Measurements from ENCODE around the gene RAPGEF3.

DNA sequence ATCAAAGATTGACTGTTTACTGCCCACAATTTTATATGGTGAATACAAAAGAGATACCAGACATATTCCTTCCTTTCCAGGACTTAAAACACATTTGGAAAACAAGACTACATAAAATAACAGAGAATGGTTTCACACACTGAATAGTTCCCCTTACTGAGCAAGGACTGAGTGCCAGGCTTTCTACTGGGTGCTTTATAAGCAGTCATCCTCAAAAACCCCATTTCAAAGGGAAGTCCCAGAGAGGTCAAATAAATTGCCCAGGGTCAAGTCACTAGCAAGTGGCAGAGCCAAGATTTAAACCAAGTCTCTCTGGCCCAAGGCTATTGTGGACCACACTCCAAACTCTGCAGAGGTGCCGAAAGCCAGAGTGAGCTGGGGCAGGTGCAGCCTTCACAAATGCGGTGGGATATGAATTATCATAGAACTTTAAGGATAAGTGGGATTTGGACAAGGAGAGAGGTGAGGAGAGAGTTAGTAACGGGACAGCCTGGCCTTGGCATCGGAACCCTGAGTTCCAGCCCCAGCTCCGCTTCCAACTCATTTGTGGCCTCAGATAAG, 43.8 kb downstream of the RAPGEF3 start:
- TF ChIP-seq, protein P1, sequence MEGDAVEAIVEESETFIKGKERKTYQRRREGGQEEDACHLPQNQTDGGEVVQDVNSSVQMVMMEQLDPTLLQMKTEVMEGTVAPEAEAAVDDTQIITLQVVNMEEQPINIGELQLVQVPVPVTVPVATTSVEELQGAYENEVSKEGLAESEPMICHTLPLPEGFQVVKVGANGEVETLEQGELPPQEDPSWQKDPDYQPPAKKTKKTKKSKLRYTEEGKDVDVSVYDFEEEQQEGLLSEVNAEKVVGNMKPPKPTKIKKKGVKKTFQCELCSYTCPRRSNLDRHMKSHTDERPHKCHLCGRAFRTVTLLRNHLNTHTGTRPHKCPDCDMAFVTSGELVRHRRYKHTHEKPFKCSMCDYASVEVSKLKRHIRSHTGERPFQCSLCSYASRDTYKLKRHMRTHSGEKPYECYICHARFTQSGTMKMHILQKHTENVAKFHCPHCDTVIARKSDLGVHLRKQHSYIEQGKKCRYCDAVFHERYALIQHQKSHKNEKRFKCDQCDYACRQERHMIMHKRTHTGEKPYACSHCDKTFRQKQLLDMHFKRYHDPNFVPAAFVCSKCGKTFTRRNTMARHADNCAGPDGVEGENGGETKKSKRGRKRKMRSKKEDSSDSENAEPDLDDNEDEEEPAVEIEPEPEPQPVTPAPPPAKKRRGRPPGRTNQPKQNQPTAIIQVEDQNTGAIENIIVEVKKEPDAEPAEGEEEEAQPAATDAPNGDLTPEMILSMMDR (IDR thresholded peaks at IDR 0.05): no peak
- TF ChIP-seq EZH2 (IDR thresholded peaks at IDR 0.05; ENCODE audit: borderline replicate concordance, insufficient read depth, low read depth, low read length, poor library complexity, severe bottlenecking): no peak
